GM21737 (cell line): ENCODE results near the gene USP54.
"Not testable (repeated sequence)": the region's sequence is repeated elsewhere in the genome, so short reads cannot be mapped to it uniquely, and the experiment has no call there.

Experiments used
- ATAC-seq: cut with Tn5 transposase; IDR thresholded peaks from one replicate; pipeline ENCODE4 v1.9.1; 2021; ENCODE audit warnings: mild to moderate bottlenecking, moderate library complexity; ENCODE audit not compliant: unreplicated experiment

The USP54 gene

DNA sequence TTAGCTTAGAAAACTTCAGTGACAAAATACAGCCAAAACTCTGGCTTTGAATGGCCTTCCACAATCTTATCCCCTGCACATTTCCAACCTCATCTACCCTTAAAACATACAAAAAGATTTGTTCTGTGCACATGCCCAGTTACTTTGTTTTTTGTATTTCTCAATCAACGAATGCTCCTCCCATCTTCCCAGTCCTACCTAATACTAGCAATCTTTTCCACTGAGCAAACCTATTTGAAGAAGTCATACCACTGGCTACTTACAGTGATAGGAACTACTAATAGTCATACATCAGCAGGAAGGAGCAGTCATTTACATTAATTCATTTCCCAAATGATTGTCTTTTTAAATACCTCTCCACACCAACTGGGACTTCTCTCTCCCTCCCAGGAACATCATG, 2.5 kb downstream of the USP54 start:
- no peak for ATAC-seq

DNA sequence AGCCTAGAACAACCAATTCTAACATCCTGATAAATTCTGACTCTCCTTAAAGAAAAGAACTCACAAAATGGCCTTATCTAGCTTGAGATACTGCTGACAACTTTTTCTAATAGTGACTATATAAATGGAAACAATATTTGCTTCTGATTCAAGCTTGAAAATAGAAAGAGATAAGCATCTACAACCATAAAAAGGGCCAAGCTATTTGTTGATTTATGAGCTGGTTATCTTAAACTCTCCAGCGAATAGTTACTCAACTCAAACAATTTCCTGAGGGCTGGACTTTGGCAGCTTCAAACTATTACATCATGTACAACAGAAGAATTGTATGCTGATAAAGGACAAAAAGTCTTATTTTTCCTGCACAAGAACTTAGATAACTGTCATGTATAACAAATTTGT, 4.6 kb downstream of the USP54 start:
- ATAC-seq = no peak

DNA sequence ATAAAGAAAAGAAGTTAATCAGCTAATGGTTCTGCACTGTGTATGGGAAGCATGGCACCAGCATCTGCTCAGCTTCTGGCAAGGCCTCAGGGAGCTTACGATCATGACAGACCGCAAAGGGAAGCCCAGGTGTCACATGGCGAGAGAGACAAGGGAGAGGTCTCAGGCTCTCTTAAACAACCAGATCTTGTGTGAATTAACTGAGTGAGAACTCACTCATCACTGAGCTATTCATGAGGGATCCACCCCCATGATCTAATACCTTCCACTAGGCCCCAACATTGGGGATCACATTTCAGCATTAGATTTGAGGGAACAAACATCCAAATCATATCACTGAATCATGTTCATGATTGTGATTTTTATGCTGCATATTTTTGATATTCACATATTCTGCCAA, 5.8 kb downstream of the USP54 start:
- no peak for ATAC-seq

DNA sequence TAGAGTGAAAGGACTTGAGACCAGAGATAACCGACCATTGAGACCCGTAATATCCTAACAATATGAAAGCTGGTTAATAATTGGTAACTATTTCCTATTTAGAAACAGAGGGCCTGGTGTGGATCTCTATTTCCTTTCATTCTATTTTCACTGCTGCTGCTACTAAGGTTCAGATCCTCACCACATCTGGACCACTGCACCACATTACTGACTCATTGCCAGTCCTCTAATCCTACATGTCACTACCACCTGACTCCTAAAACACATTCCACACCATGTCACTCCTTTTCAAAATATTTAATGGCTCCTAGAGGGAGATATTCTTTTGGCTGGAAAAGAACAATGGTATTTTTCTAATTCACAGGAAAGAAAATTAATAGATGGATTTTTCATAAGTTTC, 6.4 kb downstream of the USP54 start:
- ATAC-seq = peak; percentile 80

DNA sequence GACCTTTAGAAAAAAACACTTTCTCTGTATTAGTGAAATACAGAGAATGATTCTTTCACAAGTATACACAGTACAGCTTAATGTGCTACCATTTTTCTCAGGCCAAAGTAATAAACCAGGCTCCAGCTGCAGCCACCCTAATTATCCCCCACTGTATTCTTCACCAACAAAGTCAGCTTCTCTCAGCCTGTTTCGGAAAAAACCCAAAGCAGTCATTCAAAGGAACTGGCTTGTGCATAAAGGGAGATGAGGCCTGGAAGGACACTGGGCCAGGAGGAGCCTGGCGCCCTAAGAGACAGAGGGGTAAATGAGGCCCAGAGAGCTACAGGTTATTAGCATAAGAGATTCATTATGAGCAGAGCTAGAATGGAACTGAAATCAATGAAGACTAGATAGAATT, 9.2 kb downstream of the USP54 start:
- no peak for ATAC-seq

DNA sequence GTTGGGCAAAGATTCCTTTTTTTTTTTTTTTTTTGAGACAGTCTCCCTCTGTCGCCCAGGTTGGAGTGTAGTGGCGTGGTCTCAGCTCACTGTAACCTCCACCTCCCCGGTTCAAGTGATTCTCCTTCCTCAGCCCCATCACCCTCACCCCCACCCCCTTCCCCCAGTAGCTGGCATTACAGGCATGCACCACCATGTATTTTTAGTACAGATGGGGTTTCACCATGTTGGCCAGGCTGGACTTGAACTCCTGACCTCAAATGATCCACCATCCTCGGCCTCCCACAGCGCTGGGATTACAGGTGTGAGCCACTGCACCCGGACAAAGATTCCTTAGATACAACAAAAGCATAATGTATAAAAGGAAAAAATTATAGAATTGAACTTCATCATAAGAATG, 12.2 kb downstream of the USP54 start:
- ATAC-seq = not testable (repeated sequence)

DNA sequence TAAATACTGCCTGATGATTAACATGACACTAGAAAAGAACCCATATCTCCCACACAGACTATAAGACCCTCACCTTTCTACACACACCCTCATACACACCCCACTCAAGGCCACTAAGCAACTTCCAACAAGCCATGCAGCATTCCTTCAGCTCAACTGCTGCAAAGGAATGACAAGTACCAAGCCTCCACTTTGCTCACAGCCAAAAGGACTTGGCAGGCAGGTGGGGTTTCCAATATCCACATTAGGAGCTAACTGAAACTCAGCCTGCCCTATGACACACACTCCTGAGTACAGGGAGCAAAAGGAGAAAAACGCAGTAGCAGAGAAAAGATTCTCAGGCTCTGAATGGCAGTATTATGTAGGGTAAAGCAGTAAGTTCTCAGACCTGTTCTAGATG, 13.4 kb downstream of the USP54 start:
- ATAC-seq = no peak

DNA sequence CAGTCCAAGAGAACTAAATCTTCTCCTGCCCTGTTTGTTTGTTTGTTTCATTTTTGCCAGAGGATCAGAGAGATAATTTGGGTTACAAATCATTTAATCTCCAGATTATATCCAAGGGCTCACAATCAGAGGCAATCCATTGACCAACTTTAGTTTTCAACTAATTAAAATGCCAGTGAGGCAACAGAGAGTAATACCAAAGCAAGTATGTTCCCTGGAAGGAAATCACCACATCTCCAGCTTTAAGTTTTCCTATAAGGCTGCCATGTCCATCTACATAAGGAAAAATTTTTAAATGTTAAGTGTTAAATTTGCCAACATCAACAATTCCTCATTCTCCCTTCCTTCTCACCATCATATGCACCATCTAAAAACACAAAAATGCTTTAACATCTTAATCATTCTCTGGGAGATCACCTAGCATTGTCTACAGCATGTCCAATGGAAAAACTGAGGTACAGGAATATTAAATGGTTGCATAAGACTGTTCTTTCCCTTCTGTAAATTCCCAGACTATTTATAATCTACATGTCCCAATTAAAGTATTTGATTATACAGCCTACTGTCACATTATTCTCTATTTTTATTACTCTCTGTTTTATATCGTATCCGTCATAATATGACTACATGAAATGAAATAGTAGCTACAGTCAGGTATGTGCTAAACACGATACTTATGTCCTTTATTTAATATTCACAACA, 14.1 kb downstream of the USP54 start:
- no peak for ATAC-seq

DNA sequence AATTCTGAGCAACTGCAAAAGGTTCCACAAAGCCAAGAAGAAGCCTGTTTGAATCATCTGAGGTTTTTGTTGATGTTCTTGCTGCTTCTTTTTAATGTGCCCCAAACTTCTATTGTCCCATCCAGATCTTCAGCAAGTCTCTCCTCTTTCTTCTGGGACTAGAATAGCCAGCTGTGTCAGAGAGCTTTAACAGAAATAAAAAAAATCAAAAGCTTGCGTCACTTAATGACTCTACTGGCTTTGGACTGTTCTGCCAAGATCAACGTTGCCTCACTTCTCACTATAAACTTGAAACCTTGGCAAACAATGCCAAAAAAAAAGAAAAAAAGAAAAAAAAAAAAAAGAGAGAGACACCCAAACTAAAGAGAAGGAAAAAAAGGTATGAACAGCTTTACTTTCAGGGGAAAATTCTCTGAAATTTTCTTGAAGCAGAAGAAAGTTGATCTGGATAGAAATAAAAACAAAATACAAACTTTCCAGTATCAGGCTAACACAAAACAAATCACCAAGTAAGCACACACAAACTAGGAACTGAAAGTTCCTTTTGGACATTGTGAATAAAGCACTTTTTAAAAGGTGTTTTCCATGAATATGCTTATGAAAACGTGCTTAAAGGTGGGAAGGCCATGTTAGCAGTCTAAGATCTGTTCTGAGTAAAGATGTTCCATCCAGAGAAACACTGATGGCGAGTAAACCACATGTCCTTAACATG, 14.8 kb downstream of the USP54 start:
- no peak for ATAC-seq

DNA sequence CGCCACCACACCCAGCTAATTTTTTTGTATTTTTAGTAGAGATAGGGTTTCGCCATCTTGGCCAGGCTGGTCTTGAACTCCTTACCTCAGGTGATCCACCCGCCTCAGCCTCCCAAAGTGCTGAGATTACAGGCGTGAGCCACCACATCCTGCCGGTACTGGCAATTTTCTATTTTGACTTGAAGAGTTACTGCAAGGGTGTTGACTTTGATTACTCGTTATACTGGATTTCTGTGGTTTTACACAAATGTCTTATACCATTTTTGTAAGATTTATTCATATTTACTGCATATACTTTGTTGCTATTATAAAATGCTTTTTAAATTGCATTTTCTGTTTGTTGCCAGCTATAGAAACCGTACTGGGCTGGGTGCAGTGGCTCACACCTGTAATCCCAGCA, 24.1 kb downstream of the USP54 start:
- not testable (repeated sequence) for ATAC-seq

DNA sequence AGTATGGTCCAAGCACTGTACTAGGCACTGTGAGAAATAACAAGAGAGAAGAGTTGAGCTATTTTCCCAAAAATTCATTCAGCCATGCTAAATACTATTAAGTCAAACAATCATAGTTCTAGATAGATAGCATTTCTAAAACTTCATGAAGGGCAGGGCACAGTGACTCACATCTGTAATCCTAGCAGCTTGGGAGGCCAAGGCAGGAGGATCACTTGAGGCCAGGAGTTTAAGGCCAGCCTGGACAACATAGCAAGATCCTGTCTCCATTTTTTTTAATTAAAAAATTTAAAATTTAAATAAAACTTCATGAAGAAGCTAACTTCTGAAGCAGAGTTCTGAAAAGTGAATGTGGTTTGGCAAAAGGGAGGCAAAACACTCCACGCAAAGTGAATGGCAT, 29.9 kb downstream of the USP54 start:
- no peak for ATAC-seq

DNA sequence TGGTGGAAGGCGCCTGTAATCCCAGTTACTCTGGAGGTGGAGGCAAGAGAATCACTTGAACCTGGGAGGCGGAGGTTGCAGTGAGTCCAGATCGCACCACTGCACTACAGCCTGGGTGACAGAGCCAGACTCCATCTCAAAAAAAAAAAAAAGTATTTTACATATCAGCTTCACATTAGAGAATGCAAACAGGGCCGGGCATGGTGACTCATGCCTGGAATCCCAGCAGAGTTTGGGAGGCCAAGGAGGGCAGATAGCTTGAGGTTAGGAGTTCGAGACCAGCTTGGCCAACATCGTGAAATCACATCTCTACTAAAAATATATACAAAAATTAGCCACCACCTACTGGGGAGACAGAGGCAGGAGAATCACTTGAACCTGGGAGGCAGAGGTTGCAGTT, 31.6 kb downstream of the USP54 start:
- ATAC-seq = no peak

DNA sequence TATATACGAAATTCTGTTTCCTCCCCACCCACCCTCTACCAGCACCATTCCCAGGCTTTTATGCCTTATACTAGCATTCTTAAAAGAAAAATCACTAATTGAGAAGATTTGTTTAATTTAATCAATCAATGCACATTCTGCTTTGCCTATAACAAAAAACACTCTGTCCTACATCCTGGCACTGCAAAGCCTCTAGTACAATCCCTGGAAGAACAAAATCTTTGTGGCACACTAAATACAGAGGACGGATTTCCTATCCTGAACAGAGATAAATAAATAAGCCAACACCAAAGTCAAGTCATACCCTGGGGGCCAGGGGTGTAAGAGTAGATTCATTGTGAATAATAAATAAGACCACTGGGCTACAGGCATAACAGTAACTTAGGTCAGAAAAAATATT, 34.3 kb downstream of the USP54 start:
- no peak for ATAC-seq

DNA sequence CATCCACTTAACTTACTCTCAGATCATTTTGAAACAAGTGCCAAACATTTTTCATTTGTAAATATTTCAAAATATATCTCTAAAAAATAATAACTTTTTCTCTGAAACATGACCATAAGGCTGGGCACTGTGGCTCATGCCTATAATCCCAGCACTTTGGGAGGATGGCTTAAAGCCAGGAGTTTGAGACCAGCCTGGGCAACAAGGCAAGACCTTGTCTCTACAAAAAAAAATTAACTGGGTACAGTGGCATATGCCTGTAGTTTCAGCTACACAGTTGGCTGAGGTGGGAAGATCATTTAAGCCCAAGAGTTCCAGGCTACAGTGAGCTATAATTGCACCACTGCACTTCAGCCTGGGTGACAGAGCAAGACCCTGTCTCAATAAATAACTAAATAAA, 36.4 kb downstream of the USP54 start:
- ATAC-seq = no peak

DNA sequence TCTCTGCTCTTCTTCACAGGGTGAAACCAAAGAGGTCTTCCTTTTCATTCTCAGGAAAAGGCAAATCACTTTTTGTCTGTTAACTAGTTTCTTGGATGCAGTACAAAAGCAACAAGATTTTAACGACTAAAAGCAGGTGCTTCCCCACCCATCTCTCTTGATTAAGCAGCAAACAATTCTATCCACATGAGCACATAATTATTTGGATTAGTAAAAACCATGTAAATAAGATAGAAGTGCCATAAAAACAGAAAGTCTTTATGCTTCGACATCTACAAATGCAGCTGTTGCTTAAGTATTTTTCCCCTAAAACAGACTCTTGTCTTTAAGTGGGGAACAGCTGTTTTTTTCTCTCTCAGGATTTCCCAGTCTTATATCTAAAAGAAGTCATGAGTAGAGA, 37.4 kb downstream of the USP54 start:
- ATAC-seq = no peak

DNA sequence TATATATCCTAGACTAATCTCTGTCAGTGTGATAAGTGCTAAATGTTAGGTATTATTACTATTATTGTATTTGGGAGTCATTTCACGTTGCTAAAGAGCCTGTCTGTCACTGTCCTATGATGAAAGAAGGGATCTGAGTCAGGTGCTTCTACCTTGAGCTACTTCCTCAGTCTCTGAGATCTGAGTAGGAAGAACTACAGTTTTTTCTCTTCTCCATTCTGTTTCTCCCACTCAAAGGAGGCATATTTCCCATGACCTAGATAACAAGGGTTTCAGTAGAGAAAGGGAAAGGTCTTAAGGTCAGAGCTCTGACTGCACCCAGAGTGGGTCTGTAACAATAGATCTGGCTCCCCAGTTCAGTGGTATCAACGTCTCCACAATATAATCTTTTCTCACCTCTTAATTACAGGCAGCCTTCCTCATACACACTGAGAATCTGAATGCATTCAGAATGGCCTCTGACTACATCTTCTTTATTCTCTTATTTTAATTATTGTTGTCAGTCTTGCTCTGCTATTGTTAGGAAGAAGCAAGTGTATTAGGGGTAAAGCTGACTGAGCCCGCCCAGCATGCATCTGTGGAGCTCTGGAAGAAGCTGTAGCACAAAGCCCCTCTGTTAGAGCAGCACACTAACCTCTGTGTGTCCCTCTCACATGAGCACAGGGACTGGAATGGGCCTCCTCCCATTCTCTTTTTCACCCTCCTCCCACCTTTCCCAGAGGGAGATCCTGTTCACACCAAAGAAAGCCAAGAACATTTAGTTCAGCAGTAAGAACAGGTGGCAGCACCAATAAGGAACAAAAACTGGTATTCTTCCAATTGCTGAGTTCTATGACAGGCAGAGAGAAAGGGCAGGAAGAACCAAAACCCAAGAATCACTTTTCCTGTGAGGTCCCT, 38.1 kb downstream of the USP54 start:
- no peak for ATAC-seq

DNA sequence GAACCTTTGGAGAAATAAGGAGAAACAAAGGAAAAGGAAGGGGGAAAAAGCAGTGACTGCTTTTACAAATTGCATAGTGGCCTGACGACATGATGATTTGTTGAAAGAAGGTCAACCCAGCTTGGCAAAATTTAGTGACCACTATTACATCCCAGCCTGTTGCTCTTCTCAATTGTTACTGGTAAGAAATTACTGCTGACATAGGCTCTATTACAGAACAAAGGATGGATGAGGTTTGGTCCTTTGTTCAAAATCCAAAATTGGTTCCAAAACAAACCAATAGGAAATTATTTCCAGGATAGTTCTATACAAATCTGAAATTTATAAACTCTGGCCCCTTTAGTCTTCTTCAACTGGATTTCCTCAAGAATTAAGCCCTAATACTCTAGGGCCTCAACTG, 39.6 kb downstream of the USP54 start:
- no peak for ATAC-seq

DNA sequence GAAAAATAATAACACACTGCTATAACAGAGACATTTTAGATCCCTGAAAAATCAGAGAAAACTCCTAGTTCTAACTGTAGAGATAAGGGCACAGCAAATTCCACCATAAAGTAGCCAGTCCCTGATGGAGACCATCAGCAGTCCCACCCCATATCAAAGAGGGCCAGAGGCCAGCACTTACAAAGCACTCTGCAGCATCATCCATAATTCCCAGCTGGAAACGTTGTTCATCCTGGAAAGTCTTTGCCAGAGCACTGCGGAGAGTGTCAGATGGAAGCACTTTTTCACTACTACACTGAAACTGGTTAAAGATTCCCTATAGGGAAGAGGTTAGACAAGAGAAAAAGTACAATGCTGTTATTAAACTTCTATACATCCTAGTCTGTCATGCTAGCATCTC, 45.8 kb downstream of the USP54 start:
- ATAC-seq = no peak

DNA sequence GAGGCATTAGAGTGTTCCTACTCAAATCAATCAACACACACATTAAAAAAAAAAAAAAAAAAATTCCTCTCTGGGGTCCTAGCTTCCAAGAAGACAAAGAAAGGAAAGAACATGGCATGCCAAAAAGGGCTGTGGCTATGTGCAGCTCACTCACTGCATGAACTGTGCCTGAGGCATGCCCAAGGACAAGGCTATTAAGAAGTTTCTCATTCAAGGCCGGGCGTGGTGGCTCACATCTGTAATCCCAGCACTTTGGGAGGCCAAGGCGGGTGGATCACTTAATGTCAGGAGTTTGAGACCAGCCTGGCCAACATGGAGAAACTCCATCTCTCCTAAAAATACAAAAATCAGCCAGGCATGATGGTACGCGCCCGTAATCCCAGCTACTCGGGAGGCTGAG, 53.4 kb downstream of the USP54 start:
- no peak for ATAC-seq

DNA sequence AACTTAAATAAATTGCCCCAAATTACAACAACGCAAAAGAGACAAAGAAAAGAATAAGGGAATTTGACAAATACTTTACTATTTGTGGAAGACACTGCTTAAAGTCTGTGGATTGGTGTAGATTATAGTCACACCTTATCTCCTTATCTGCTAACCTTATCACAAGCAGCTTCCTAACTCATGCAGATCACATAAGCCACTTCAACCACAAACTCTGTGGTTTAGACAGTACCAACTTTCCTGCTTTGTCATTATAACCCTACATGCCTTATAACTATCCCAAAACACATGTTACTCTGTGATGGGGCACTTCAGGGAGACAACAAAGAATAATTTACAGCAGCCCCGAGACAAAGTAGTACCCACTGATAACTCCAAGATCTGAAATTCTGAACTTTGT, 53.9 kb downstream of the USP54 start:
- no peak for ATAC-seq

DNA sequence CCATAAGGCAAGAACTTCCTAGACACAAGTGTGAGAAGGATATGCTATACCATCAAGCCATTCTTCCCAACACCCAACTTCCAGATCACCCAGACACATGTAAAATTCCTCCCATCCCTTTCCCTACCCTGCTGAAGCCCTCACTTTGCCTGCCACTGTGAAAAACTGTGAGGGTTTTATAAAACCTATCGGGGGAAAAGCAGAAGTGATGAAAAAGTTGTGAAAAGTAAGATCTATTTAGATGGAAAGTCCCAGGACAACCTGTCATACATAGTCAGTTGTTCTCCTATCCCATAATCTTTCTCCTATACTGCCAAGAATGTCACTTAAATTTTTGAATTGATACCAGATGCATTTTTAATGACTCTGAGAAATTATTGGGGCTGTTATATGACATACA, 56.3 kb downstream of the USP54 start:
- no peak for ATAC-seq
